Measurements from ENCODE around the gene CD46.

GRCh38 chr1:207818971-207819451, 67.2 kb downstream of the CD46 start:
- no peak for TF ChIP-seq CTCF (IDR thresholded peaks at IDR 0.05)
- peak in 1 of 2 donors; percentile 19 for TF ChIP-seq POLR2A (IDR thresholded peaks at IDR 0.05)

Measured in heart left ventricle (tissue), 13 donors.